GM12801 (cell line): ENCODE results near the gene CTF1.

Experiments
- TF ChIP-seq, protein P1 (sequence below): IDR thresholded peaks from one replicate; pipeline ENCODE4 v1.5.1; 2011; ENCODE audit warnings: control low read depth; ENCODE audit not compliant: insufficient read length; ENCODE audit errors: extremely low read depth

CTF1 gene

DNA sequence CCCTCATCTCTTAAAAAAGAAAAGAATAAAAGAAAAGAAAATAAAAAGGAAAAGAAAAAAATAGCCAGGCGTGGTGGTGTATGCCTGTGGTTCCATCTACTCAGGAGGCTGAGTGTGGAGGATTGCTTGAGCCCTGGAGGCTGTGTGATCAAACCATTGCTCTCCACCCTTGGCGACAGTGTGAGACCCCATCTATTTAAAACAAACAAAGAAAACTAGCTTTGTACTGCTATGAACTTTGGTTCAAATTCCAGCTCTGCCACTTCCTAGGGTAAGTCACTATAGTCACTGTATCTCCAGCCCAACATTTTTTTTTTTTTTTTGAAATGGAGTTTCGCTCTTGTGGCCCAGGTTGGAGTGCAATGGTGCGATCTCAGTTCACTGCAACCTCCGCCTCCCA lies 4.2 kb downstream of the CTF1 start:
- TF ChIP-seq, protein P1, sequence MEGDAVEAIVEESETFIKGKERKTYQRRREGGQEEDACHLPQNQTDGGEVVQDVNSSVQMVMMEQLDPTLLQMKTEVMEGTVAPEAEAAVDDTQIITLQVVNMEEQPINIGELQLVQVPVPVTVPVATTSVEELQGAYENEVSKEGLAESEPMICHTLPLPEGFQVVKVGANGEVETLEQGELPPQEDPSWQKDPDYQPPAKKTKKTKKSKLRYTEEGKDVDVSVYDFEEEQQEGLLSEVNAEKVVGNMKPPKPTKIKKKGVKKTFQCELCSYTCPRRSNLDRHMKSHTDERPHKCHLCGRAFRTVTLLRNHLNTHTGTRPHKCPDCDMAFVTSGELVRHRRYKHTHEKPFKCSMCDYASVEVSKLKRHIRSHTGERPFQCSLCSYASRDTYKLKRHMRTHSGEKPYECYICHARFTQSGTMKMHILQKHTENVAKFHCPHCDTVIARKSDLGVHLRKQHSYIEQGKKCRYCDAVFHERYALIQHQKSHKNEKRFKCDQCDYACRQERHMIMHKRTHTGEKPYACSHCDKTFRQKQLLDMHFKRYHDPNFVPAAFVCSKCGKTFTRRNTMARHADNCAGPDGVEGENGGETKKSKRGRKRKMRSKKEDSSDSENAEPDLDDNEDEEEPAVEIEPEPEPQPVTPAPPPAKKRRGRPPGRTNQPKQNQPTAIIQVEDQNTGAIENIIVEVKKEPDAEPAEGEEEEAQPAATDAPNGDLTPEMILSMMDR = no peak

DNA sequence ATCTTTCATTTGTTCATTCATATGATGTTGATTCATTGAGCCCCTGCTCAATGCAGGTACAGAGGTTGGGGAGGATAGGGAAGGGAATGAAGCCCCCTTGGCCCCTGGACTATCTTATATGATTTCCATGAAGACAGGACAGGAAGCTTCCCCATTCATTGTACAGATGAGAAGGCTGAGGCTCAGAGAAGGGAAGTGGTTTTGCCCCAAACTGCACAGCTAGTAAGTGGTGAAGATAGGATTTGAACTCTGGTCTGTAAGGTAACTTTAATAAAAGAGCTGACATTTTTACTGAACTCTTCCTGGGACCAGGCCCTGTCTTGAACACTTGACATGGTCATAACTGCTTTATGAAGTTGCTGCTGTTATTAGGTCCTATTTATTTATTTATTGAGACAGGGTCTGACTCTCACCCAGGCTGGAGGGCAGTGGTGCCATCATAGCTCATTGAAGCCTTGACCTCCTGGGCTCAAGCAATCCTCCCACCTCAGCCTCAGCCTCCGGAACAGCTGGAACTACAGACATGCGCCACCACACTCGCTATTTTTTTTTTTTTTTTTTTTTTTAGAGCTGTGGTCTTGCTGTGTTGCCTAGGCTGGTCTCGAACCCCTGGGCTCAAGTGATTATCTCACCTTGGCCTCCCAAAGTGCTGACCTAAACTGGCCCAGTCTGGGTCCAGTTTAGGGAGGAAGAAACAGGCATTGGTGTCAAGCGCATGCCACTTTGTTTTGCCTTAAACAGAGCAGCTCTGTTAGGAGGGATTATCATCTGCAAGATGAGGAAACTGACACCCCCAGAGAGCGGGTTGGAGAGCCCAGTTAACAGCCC lies 5.0 kb downstream of the CTF1 start:
- TF ChIP-seq, protein P1 = no peak

DNA sequence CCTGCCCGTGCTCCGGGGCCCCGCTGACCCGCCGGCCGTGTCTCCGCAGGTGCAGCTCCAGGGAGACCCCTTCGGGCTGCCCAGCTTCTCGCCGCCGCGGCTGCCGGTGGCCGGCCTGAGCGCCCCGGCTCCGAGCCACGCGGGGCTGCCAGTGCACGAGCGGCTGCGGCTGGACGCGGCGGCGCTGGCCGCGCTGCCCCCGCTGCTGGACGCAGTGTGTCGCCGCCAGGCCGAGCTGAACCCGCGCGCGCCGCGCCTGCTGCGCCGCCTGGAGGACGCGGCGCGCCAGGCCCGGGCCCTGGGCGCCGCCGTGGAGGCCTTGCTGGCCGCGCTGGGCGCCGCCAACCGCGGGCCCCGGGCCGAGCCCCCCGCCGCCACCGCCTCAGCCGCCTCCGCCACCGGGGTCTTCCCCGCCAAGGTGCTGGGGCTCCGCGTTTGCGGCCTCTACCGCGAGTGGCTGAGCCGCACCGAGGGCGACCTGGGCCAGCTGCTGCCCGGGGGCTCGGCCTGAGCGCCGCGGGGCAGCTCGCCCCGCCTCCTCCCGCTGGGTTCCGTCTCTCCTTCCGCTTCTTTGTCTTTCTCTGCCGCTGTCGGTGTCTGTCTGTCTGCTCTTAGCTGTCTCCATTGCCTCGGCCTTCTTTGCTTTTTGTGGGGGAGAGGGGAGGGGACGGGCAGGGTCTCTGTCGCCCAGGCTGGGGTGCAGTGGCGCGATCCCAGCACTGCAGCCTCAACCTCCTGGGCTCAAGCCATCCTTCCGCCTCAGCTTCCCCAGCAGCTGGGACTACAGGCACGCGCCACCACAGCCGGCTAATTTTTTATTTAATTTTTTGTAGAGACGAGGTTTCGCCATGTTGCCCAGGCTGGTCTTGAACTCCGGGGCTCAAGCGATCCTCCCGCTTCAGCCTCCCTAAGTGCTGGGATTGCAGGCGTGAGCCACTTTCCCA lies 5.9 kb downstream of the CTF1 start:
- TF ChIP-seq, protein P1 = no peak

DNA sequence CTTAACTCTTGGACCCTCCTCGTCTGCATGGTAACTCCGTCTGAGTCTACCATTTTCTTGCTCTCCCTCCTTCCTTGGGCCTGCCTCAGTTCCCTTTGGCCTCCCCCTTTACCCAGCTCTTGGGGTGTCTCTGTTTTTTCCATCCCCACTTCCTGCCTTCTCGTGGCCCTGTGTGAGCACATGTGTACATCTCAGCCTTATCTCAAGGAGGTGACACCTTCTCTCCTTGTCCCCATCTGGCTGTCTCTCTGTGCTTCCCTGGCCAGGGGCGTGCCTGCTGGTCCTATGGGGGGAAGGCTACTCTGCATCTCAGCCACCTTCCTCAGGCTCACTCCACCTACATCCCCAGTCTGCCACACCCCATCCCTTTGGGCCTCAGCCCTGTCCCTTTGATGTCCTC lies 6.6 kb downstream of the CTF1 start:
- TF ChIP-seq, protein P1 = no peak

DNA sequence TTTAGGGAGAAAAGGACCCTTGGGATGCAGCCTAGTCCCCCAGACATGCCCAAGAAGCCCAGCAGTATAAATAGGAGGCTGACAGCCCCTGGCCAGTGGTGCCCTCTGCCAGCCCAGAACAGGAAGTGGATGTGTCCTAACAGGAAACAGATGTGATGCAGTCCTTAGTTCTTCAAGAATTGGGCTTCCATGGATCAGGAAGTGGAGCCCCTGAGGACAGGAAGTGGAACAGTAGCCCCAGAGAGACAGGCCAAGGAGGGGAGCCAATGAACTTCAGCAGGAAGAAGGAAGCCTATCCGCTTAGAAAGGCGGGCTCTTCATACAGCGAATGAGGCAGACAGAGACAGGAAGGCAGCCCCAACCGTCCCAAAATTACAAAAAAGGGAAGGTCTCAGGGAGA lies 7.2 kb downstream of the CTF1 start:
- TF ChIP-seq, protein P1 = no peak

DNA sequence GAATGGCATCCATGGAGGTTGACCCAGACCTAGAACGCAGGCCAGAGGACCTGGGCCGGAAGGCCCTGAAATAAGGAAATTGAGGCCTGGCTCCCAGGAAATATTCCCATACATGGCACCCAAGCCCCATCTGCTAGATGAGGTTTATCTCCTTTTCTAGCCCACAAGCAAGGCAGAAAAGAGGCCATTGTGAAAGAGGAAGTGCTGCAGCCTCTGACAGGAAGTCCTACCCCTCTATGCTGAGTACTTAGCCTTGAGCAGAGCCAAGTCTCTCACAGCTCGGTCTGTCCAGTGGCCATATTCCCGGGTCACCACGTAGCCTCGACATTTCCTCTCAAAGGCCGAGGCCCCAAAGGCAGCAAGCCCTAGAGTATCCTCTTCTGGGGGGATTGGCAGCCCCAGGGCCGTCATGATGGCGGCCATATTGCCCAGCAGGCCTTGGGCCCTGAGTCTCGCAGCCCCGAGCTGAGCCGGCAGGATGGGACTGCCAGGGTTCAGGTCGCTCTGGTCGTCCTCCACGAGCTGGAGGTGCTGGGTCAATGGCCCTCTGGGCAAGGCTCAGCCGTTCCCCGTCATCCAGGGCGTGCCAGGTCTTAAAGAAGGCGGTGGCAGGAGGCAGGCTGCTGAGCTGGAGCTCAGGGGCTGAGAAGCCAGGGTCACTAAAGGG lies 7.8 kb downstream of the CTF1 start:
- TF ChIP-seq, protein P1 = no peak

DNA sequence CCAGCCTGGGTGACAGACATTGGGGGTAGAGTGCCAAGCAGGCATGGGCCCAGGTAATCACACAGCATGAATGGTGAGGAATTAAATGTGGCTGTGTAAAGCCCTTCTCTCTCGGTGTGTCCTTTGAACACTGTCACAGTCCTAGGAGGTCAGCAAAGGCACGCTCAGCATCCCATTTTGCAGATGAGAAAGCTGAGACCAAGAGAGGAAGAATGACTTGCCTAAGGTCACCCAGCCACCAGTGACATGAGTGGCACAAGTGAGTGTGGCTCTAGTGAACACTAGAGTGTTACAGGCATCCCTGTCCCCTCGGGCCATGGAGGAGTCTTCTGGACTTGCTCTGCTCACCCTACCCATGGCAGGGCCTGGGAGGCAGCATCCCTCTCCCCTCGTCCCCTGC lies 10.7 kb downstream of the CTF1 start:
- TF ChIP-seq, protein P1 = no peak
